H1 (cell line): ENCODE data around the gene DDX41. TPM values are rescaled to one million over a fixed set of nuclear protein-coding genes. Genes with fewer than 3 reads are reported as not detected.

Experiments used
- ATF2 ChIP-seq: IDR thresholded peaks from 2 replicates; pipeline ENCODE4 v1.6.1; 2012; ENCODE audit warnings: low read length, inconsistent platforms
- ATF3 ChIP-seq: IDR thresholded peaks from 2 replicates; pipeline ENCODE4 v1.6.1; 2011; ENCODE audit warnings: low read depth, mild to moderate bottlenecking, low read length; ENCODE audit not compliant: insufficient read depth
- BACH1 ChIP-seq: IDR thresholded peaks from 2 replicates; pipeline ENCODE4 v1.6.1; 2012; ENCODE audit warnings: low read length, improper control_type of control experiment
- CBX5 ChIP-seq: fragments of 300-800, 300-1000 bp; sonication (generic); IDR thresholded peaks from 2 replicates; pipeline ENCODE4 v1.7.1; 2016; ENCODE audit warnings: antibody characterized with exemption, low read length, low read depth
- CHD2 ChIP-seq: IDR thresholded peaks from 2 replicates; pipeline ENCODE4 v1.6.1; 2012; ENCODE audit warnings: low read length, improper control_type of control experiment
- CREB1 ChIP-seq: IDR thresholded peaks from 2 replicates; pipeline ENCODE4 v1.6.1; 2012; ENCODE audit warnings: inconsistent platforms
- CTBP2 ChIP-seq: IDR thresholded peaks from 2 replicates; pipeline ENCODE4 v1.7.0; 2011; ENCODE audit warnings: borderline replicate concordance, mild to moderate bottlenecking, moderate library complexity, mixed read lengths, low read length; ENCODE audit not compliant: insufficient read depth, insufficient read length
- EZH2 ChIP-seq: fragments of 200-600 bp; sonication (generic); IDR thresholded peaks from 2 replicates; pipeline ENCODE4 v1.7.1; 2012; ENCODE audit warnings: low read depth, mild to moderate bottlenecking, moderate library complexity, low read length, inconsistent platforms; ENCODE audit not compliant: severe bottlenecking
- GABPA ChIP-seq: IDR thresholded peaks from 2 replicates; pipeline ENCODE4 v1.6.1; 2011; ENCODE audit warnings: mild to moderate bottlenecking, low read length, moderate library complexity, borderline replicate concordance; ENCODE audit not compliant: insufficient read depth
- KDM4A ChIP-seq: IDR thresholded peaks from one replicate; pipeline ENCODE4 v1.7.1; 2012; ENCODE audit warnings: low read depth, mild to moderate bottlenecking, moderate library complexity, low read length, inconsistent platforms; ENCODE audit not compliant: severe bottlenecking
- KDM5A ChIP-seq: fragments of 200-600 bp; IDR thresholded peaks from 2 replicates; pipeline ENCODE4 v1.7.1; 2012; ENCODE audit warnings: mild to moderate bottlenecking, low read length, inconsistent platforms, mixed read lengths
- NRF1 ChIP-seq: IDR thresholded peaks from 2 replicates; pipeline ENCODE4 v1.6.1; 2011; ENCODE audit warnings: mild to moderate bottlenecking, low read depth, low read length, improper control_type of control experiment
- POLR2A ChIP-seq, 2 experiments: IDR thresholded peaks; 1 replicate in 1 of 2; 2 replicates in 1 of 2; pipeline ENCODE4 v1.6.1; 2011; ENCODE audit warnings: low read depth in 2 of 2, low read length in 2 of 2, mild to moderate bottlenecking in 2 of 2; ENCODE audit errors: control extremely low read depth in 1 of 2
- RAD21 ChIP-seq, 2 experiments: IDR thresholded peaks in 1 of 2; conservative IDR thresholded peaks in 1 of 2; 2 replicates each; pipeline ENCODE4 v1.6.1; 2011; ENCODE audit warnings: low read depth in 2 of 2, low read length in 2 of 2, improper control_type of control experiment in 1 of 2, inconsistent platforms in 1 of 2, mild to moderate bottlenecking in 1 of 2, moderate library complexity in 1 of 2
- SIN3A ChIP-seq, 2 experiments: IDR thresholded peaks in 1 of 2; conservative IDR thresholded peaks in 1 of 2; 2 replicates each; pipeline ENCODE4 v1.6.1; 2011 to 2012; ENCODE audit warnings: low read length in 2 of 2, improper control_type of control experiment in 1 of 2, low read depth in 1 of 2, mild to moderate bottlenecking in 1 of 2
- SIRT6 ChIP-seq: IDR thresholded peaks from one replicate; pipeline ENCODE4 v1.7.1; 2012; ENCODE audit warnings: low read length, inconsistent platforms
- SIX5 ChIP-seq: IDR thresholded peaks from 2 replicates; pipeline ENCODE4 v1.6.1; 2011; ENCODE audit warnings: mild to moderate bottlenecking, low read depth, low read length
- SP2 ChIP-seq: IDR thresholded peaks from 2 replicates; pipeline ENCODE4 v1.6.1; 2012; ENCODE audit warnings: mild to moderate bottlenecking, low read length, inconsistent platforms
- TBP ChIP-seq: IDR thresholded peaks from 2 replicates; pipeline ENCODE4 v1.6.1; 2011; ENCODE audit warnings: low read depth, low read length, improper control_type of control experiment
- TEAD4 ChIP-seq: IDR thresholded peaks from 2 replicates; pipeline ENCODE4 v1.6.1; 2012; ENCODE audit warnings: low read depth, low read length, inconsistent platforms, mixed read lengths
- USF2 ChIP-seq: IDR thresholded peaks from 2 replicates; pipeline ENCODE4 v1.6.1; 2011; ENCODE audit warnings: low read length, improper control_type of control experiment
- polyA plus RNA-seq, 7 experiments: library from polyadenylated mRNA; depleted of rRNA in 3 of 7; stranded (reverse) in 5 of 7; unstranded in 2 of 7; fragments of >200 nt in 5 of 7; fragments of 200-250 nt in 2 of 7; gene quantifications; 1 replicate in 5 of 7; 2 replicates in 1 of 7; 4 replicates in 1 of 7; pipeline versions ENCODE4 v1.2.1 to v1.2.3, GENCODE V29; 2011 to 2013; ENCODE audit warnings: missing spikeins in 2 of 7, mixed read lengths in 2 of 7
- total RNA-seq: library from RNA; stranded (reverse); fragmentation: NEBNext Ultra II Directional; extraction: Animal tissue kit (Norgen Biotek cat#: 25700); gene quantifications from 2 replicates; pipeline ENCODE4 v1.2.1, GENCODE V29; 2021

Gene DDX41
- total and polyA plus RNA-seq, 2 of the 8 experiments (the other 6 are each of a cell fraction or from before 2014, with no cell fraction given), result 102 to 135 TPM

GRCh38 chr5:177497292-177498012 lies 19.3 kb downstream of the DDX41 start, which contains the start of gene PDLIM7 (continued):
- TF ChIP-seq NRF1 (no peak), GABPA (no peak), SIN3A (conservative IDR thresholded peaks at IDR 0.05 in 1 of 2, IDR thresholded peaks at IDR 0.05 in 1 of 2; ENCODE audit: low read depth in 1 of 2, low read length in 2 of 2) (0 out of 4 replicates have a peak, but pooled peaks of 1 of the 2 experiments have one; percentile 25), TBP (peak; percentile 95), EZH2 (no peak), KDM5A (no peak), KDM4A (no peak), ATF2 (no peak; the same call in 1 of the 2 replicates), BACH1 (no peak; the same call in 1 of the 2 replicates), CTBP2 (peak; percentile 29), POLR2A (IDR thresholded peaks at IDR 0.05; ENCODE audit: control extremely low read depth in 1 of 2, low read depth in 2 of 2, low read length in 2 of 2) (peak in 1 of 2 experiments; percentile 91; a peak in 1 of 3 replicates), RAD21 (IDR thresholded peaks at IDR 0.05 in 1 of 2, conservative IDR thresholded peaks at IDR 0.05 in 1 of 2; ENCODE audit: low read depth in 2 of 2, low read length in 2 of 2) (no peak), CHD2 (no peak), SP2 (no peak), ATF3 (no peak), TEAD4 (no peak), SIRT6 (no peak), SIX5 (no peak), CREB1 (no peak), USF2 (no peak), CBX5 (no peak)
